Keratinocyte (primary cell): ENCODE results near the gene GSTM4. TPM values are rescaled to one million over a fixed set of nuclear protein-coding genes. Genes with fewer than 3 reads are reported as not detected.
"Not testable (repeated sequence)": the region's sequence is repeated elsewhere in the genome, so short reads cannot be mapped to it uniquely, and the experiment has no call there.

Experiments
- DNase-seq: peaks from one replicate; pipeline ENCODE4 v3.0.0-alpha.2; 2011; ENCODE audit warnings: low read depth, missing footprints, low spot score
- FAIRE-seq: peaks from 2 replicates; lab custom pipeline; 2011; peaks lifted over from hg19 to GRCh38; lab: Jason Lieb, UNC
- H2AFZ ChIP-seq: 2 replicates; pipeline ENCODE4 v1.6.0; 2012; ENCODE audit warnings: low read length, control low read depth, inconsistent platforms; ENCODE audit not compliant: control insufficient read depth
- H3K27ac ChIP-seq: 2 replicates; pipeline ENCODE4 v1.5.1; 2011; ENCODE audit warnings: low read length; ENCODE audit not compliant: control insufficient read depth, insufficient read depth
- H3K27me3 ChIP-seq: 3 replicates; pipeline ENCODE4 v1.6.0; 2011; ENCODE audit warnings: low read length; ENCODE audit not compliant: control insufficient read depth, insufficient read depth; ENCODE audit errors: extremely low read depth
- H3K36me3 ChIP-seq, 2 experiments: 2 replicates in 1 of 2; 3 replicates in 1 of 2; pipeline ENCODE4 v1.5.1; 2011; ENCODE audit warnings: low read length in 2 of 2, mild to moderate bottlenecking in 1 of 2; ENCODE audit not compliant: control insufficient read depth in 2 of 2, insufficient read depth in 2 of 2; ENCODE audit errors: extremely low read depth in 1 of 2
- H3K4me1 ChIP-seq: 3 replicates; pipeline ENCODE4 v1.5.1; 2011; ENCODE audit warnings: low read length; ENCODE audit not compliant: control insufficient read depth, insufficient read depth; ENCODE audit errors: extremely low read depth
- H3K4me2 ChIP-seq: 3 replicates; pipeline ENCODE4 v1.6.0; 2011; ENCODE audit warnings: low read depth, low read length; ENCODE audit not compliant: control insufficient read depth, insufficient read depth; ENCODE audit errors: extremely low read depth
- H3K4me3 ChIP-seq, 3 experiments: fragments of 200-600 bp in 1 of 3; sonication (generic) in 1 of 3; 2 replicates in 2 of 3; 3 replicates in 1 of 3; pipeline ENCODE4 v1.5.1; 2011 to 2016; ENCODE audit warnings: low read length in 3 of 3, mild to moderate bottlenecking in 3 of 3, control low read depth in 2 of 3, inconsistent platforms in 1 of 3, low read depth in 1 of 3, mixed read lengths in 1 of 3, mixed run types in 1 of 3, moderate library complexity in 1 of 3; ENCODE audit not compliant: control insufficient read depth in 2 of 3, insufficient read depth in 2 of 3; ENCODE audit errors: extremely low read depth in 1 of 3
- H3K79me2 ChIP-seq: 2 replicates; pipeline ENCODE4 v1.6.0; 2012; ENCODE audit warnings: low read length; ENCODE audit not compliant: control insufficient read depth, insufficient read depth
- H3K9ac ChIP-seq: 3 replicates; pipeline ENCODE4 v1.6.0; 2011; ENCODE audit warnings: low read length; ENCODE audit not compliant: control insufficient read depth, insufficient read depth; ENCODE audit errors: extremely low read depth
- H3K9me1 ChIP-seq: 3 replicates; pipeline ENCODE4 v1.6.0; 2011; ENCODE audit warnings: low read length; ENCODE audit not compliant: control insufficient read depth, insufficient read depth; ENCODE audit errors: extremely low read depth
- H3K9me3 ChIP-seq: 2 replicates; pipeline ENCODE4 v1.5.1; 2012; ENCODE audit warnings: low read depth, low read length; ENCODE audit not compliant: control insufficient read depth
- H4K20me1 ChIP-seq: 3 replicates; pipeline ENCODE4 v1.6.0; 2011; ENCODE audit warnings: low read length; ENCODE audit not compliant: control insufficient read depth, insufficient read depth; ENCODE audit errors: extremely low read depth
- CTCF ChIP-seq, 3 experiments: IDR thresholded peaks in 1 of 3; conservative IDR thresholded peaks in 1 of 3; optimal IDR thresholded peaks in 1 of 3; 2 replicates in 2 of 3; 3 replicates in 1 of 3; pipeline versions ENCODE3 to v1.5.1; 2011; ENCODE audit warnings: low read length in 3 of 3, mild to moderate bottlenecking in 3 of 3, moderate library complexity in 2 of 3, control low read depth in 1 of 3, inconsistent platforms in 1 of 3; ENCODE audit not compliant: insufficient read depth in 2 of 3; ENCODE audit errors: extremely low read depth in 1 of 3
- EZH2 ChIP-seq: IDR thresholded peaks from one replicate; pipeline ENCODE4 v1.6.1; 2012; ENCODE audit warnings: inconsistent platforms, mild to moderate bottlenecking, low read length, moderate library complexity
- dilution Hi-C: fragments of 300-500 bp; cut with MboI; formaldehyde crosslinking; loops from one replicate; pipeline ENCODE4 v1.7.0; 2020; ENCODE audit warnings: low sequenced_read_pairs; ENCODE audit not compliant: extremely low pct_ligation_motif_present
- polyA plus RNA-seq, 5 experiments: library from polyadenylated mRNA; depleted of rRNA in 3 of 5; stranded (reverse) in 3 of 5; stranded (forward) in 1 of 5; unstranded in 1 of 5; fragments of >200 nt; gene quantifications; 1 replicate in 1 of 5; 2 replicates in 3 of 5; 3 replicates in 1 of 5; pipeline versions ENCODE4 v1.2.1 to v1.2.3, GENCODE V29; 2011 to 2012; ENCODE audit warnings: missing spikeins in 2 of 5, low read depth in 1 of 5, low replicate concordance in 1 of 5

Gene GSTM4
- polyA plus RNA-seq, 1 donor (not counting 4 experiments of a cell fraction or from before 2014, with no cell fraction given) = 15.9 TPM

- H3K27me3 ChIP-seq = no peaks in the 10 kb centered on the region
- FAIRE-seq (no peak), DNase-seq (no peak)
- H3K4me2 ChIP-seq = no peak overlapping the region
- H3K4me1 ChIP-seq = no peaks in the 10 kb centered on the region
- H3K79me2 ChIP-seq = no peaks in the 10 kb centered on the region
- H3K36me3 ChIP-seq = no peaks in the 10 kb centered on the region
- dilution Hi-C loops = no loop called here
- H2AFZ ChIP-seq = no peak overlapping the region
- no peak for TF ChIP-seq CTCF (optimal IDR thresholded peaks at IDR 0.05 in 1 of 3, IDR thresholded peaks at IDR 0.05 in 1 of 3, conservative IDR thresholded peaks at IDR 0.05 in 1 of 3; ENCODE audit: extremely low read depth in 1 of 3, insufficient read depth in 2 of 3, low read length in 3 of 3)
- no peak for TF ChIP-seq EZH2
- no peaks in the 10 kb centered on the region for H3K9me3 ChIP-seq
- no peaks in the 10 kb centered on the region for H4K20me1 ChIP-seq
- H3K9ac ChIP-seq = no peak overlapping the region
- no peak overlapping the region for H3K27ac ChIP-seq
- no peaks in the 10 kb centered on the region for H3K9me1 ChIP-seq
- H3K4me3 ChIP-seq = no peak overlapping the region
Measured at GRCh38 chr1:109669246-109669948, 13.5 kb downstream of the GSTM4 start.

GRCh38 chr1:109669949-109670302, 14.0 kb downstream of the GSTM4 start:
- H2AFZ ChIP-seq, H3K9me3 ChIP-seq, H3K4me1 ChIP-seq, H3K36me3 ChIP-seq, H4K20me1 ChIP-seq, H3K27ac ChIP-seq, H3K79me2 ChIP-seq, H3K27me3 ChIP-seq, dilution Hi-C loops, H3K9me1 ChIP-seq, H3K4me2 ChIP-seq, H3K4me3 ChIP-seq, FAIRE-seq, H3K9ac ChIP-seq, DNase-seq: not testable (repeated sequence)

- Histone ChIP-seq H3K4me3 (no peak overlapping the region), H3K79me2 (no peaks in the 10 kb centered on the region), H3K27me3 (no peaks in the 10 kb centered on the region), H3K9me1 (no peaks in the 10 kb centered on the region), H3K9me3 (no peaks in the 10 kb centered on the region), H3K4me2 (no peak overlapping the region), H3K36me3 (no peaks in the 10 kb centered on the region), H3K4me1 (no peaks in the 10 kb centered on the region), H2AFZ (no peak overlapping the region), H3K9ac (no peak overlapping the region), H4K20me1 (no peaks in the 10 kb centered on the region), H3K27ac (no peak overlapping the region)
- dilution Hi-C loops = no loop called here
- FAIRE-seq (no peak), DNase-seq (no peak)
- TF ChIP-seq CTCF (optimal IDR thresholded peaks at IDR 0.05 in 1 of 3, IDR thresholded peaks at IDR 0.05 in 1 of 3, conservative IDR thresholded peaks at IDR 0.05 in 1 of 3; ENCODE audit: extremely low read depth in 1 of 3, insufficient read depth in 2 of 3, low read length in 3 of 3) (no peak), EZH2 (no peak)
Measured at GRCh38 chr1:109671067-109671466, 15.2 kb downstream of the GSTM4 start.

DNA sequence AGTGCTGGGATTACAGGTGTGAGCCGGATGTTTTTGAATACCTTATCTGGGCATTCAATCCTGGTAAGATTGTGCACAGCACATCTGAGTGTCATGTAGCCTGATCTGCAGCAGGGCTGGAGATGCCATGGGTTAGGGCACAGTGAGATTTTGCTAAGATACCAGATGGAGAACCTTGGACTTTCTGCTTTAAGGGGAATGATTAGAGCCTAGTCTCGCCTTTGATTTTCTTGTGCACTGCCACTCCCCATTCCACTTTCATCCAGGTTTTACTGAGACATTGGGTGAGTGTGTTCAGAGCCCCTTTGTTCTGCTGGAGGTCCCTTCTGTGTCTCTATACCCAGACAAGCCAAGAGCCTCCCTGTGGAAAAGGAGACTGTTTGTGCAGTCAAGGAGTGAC, 18.0 kb downstream of the GSTM4 start:
- H3K9me1 ChIP-seq, H3K4me1 ChIP-seq, H3K4me2 ChIP-seq, H3K36me3 ChIP-seq, FAIRE-seq, H3K27ac ChIP-seq, dilution Hi-C loops, H4K20me1 ChIP-seq, H2AFZ ChIP-seq, DNase-seq, H3K9me3 ChIP-seq, H3K4me3 ChIP-seq, H3K79me2 ChIP-seq, H3K9ac ChIP-seq, H3K27me3 ChIP-seq: not testable (repeated sequence)
